Measurements from ENCODE around the gene MAP3K20.

- TF ChIP-seq EZH2 (IDR thresholded peaks at IDR 0.05; ENCODE audit: low read depth, unreplicated experiment) (no peak), ETS1 (IDR thresholded peaks at IDR 0.05) (no peak), ZNF331 (CRISPR knock-in tag; IDR thresholded peaks at IDR 0.05; ENCODE audit: low read depth) (no peak), CTCF (conservative IDR thresholded peaks at IDR 0.05; ENCODE audit: low read depth in 2 of 2) (no peak), REST (IDR thresholded peaks at IDR 0.05; ENCODE audit: unreplicated experiment) (no peak), POLR2AphosphoS5 (IDR thresholded peaks at IDR 0.05; ENCODE audit: low read depth) (no peak), EZH2phosphoT487 (IDR thresholded peaks at IDR 0.05; ENCODE audit: unreplicated experiment) (no peak), ZNF462 (CRISPR knock-in tag; IDR thresholded peaks at IDR 0.05) (no peak), CREB1 (CRISPR knock-in tag; IDR thresholded peaks at IDR 0.05; ENCODE audit: low read depth) (no peak), ZNF114 (CRISPR knock-in tag; IDR thresholded peaks at IDR 0.05) (no peak)
Observed at GRCh38 chr2:173059292-173059691, 16.4 kb upstream of the MAP3K20 start.
